ENCODE data around the gene LAMC1.

DNA sequence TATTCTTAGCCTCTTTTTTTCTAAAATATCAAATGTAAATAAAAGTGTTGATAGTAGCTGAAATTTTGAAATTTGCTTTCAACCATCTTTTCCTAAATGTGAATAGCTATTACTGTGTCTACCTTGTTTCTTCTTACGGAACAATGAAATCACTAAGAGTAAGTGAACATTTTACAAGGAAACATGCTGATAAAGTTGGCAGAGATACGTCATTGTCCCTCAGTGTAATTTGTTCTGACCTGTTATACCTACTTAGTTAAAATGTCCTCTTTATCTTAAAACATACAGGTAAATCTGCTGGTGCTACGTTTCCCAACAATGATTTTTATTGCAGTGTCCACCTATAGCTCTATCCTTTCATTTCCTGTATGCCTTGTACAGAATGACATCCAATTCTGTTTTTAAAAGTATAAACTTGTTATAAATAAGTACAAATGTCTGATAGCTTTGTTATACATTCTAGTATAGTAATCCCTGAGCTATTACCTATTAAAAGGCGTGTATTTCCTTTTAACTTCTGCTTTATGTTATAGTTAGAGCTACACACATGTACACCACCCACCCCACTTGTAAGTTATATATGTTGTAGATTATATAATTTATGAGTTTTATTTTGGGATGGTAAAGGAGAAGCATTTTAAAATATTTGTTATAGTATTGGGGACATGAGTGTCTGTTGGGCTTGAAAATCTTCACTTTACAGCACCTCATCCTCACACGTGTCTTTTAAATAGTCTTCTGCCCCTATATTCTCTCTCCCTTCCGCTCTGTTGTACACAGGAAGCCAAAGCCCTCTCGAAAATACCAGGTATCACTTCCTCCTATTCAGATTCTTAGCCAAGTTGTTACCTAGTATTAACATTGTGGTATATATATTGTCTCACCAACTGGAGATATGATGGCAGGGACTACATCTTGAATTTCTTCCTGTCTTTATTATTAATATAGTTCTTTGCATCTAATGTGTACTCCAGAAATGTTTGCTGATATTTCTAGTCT lies 25.2 kb downstream of the LAMC1 start:
- TF ChIP-seq, protein P1, sequence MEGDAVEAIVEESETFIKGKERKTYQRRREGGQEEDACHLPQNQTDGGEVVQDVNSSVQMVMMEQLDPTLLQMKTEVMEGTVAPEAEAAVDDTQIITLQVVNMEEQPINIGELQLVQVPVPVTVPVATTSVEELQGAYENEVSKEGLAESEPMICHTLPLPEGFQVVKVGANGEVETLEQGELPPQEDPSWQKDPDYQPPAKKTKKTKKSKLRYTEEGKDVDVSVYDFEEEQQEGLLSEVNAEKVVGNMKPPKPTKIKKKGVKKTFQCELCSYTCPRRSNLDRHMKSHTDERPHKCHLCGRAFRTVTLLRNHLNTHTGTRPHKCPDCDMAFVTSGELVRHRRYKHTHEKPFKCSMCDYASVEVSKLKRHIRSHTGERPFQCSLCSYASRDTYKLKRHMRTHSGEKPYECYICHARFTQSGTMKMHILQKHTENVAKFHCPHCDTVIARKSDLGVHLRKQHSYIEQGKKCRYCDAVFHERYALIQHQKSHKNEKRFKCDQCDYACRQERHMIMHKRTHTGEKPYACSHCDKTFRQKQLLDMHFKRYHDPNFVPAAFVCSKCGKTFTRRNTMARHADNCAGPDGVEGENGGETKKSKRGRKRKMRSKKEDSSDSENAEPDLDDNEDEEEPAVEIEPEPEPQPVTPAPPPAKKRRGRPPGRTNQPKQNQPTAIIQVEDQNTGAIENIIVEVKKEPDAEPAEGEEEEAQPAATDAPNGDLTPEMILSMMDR (IDR thresholded peaks at IDR 0.05; ENCODE audit: insufficient read depth, low read length, poor library complexity, severe bottlenecking) = no peak
- TF ChIP-seq EZH2phosphoT487 (conservative IDR thresholded peaks at IDR 0.05; ENCODE audit: low read length) = no peak
